SK-N-MC (cell line): ENCODE results near the gene PPARGC1A.

ENCODE experiments used
- EZH2 ChIP-seq: fragments of 200-600 bp; sonication (generic); IDR thresholded peaks from one replicate; pipeline ENCODE4 v1.6.1; 2017; ENCODE audit warnings: antibody characterized with exemption
- POLR2AphosphoS5 ChIP-seq: IDR thresholded peaks from 2 replicates; pipeline ENCODE4 v1.6.1; 2012; ENCODE audit warnings: mild to moderate bottlenecking, low read depth, low read length, borderline replicate concordance

DNA sequence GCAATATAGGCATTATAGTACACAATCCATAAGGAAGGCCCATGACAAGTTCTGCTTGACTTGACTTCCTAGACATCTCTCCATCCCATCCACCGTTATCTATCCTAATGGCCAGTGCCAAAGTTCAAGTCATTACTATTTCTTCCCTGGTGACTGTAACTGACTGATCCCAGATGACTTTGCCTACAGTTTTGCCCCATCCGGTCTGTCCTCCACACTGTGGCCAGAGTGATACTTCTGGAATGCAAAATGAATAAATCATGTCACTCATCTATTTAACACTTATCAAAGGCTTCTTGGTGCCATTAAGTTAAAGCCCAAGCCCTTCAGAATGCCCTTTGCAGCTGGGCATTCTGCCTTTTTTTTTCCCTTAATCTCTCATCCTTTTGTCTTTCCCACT is 130.8 kb downstream of the PPARGC1A start:
- TF ChIP-seq POLR2AphosphoS5 (no peak), EZH2 (no peak)
